ENCODE data around the gene OR10A3. TPM values are rescaled to one million over a fixed set of nuclear protein-coding genes. Genes with fewer than 3 reads are reported as not detected.

OR10A3 gene
- total RNA-seq, 1 experiment from 2014 or later = not detected

DNA sequence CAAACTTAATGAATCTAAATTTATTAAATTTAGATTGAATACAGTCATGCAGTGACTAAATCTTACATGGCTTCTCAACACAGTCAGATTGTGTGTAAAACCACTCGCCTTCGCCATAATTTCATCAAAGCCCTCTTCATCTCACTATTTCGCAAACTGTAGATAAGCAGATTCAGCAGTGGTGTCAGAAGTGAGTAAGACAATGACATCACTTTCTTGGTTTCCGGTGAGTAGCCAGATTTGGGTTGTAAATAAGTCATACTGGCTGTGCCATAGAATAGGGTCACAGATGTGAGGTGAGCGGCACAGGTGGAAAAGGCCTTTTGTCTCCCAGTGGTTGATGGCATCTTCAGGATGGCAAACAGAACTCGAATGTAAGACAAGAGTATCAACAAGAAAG lies 13.9 kb downstream of the OR10A3 start:
- RAD21 ChIA-PET (ENCODE audit: low non-redundant PET in 1 of 2, low total read pairs in 2 of 2, uncharacterized antibody in 2 of 2, unreplicated experiment in 2 of 2) = no interaction called here
- no peak for DNase-seq (ENCODE audit: low read depth, low spot score)
- H3K36me3 ChIP-seq (ENCODE audit: control insufficient read depth in 1 of 2, insufficient read depth in 2 of 2, low read length in 2 of 2) = no peaks in the 10 kb centered on the region

More for the DNA sequence above, 13.9 kb downstream of the OR10A3 start:
- CTCF ChIA-PET = no interaction called here
- no peaks in the 10 kb centered on the region for H3K9me2 ChIP-seq (ENCODE audit: insufficient read depth)
- no peak overlapping the region for H3K4me2 ChIP-seq (ENCODE audit: low read length)
- H4K20me1 ChIP-seq (ENCODE audit: insufficient read depth) = no peaks in the 10 kb centered on the region
- POLR2A ChIA-PET = no interaction called here
- H2AFZ ChIP-seq (ENCODE audit: low read depth, low read length, poor library complexity, severe bottlenecking) = no peak overlapping the region
- no peaks in the 10 kb centered on the region for H3K9me3 ChIP-seq (ENCODE audit: control insufficient read depth in 1 of 2, insufficient read depth in 1 of 2, low read depth in 1 of 2, low read length in 2 of 2)
- no peaks in the 10 kb centered on the region for H3K79me2 ChIP-seq (ENCODE audit: insufficient read depth, low read length)
- no peak overlapping the region for H3K9ac ChIP-seq (ENCODE audit: low read length)
- no peak overlapping the region for H3K4me3 ChIP-seq (replicated peaks in 1 of 2; ENCODE audit: low read depth in 1 of 2, low read length in 2 of 2)
- ATAC-seq = no peak
- no peaks in the 10 kb centered on the region for H3K4me1 ChIP-seq (ENCODE audit: control insufficient read depth in 1 of 2, insufficient read depth in 2 of 2, low read length in 2 of 2)
- TF ChIP-seq ZFX (IDR thresholded peaks at IDR 0.05) = no peak
- TF ChIP-seq SRF (IDR thresholded peaks at IDR 0.05; ENCODE audit: low read depth) = no peak
- TF ChIP-seq CBX3 (IDR thresholded peaks at IDR 0.05; ENCODE audit: low read depth) = no peak
- no peak for TF ChIP-seq ELF1 (IDR thresholded peaks at IDR 0.05; ENCODE audit: borderline replicate concordance, low read depth)
- no peak for TF ChIP-seq JUND (IDR thresholded peaks at IDR 0.05)
- no peak for TF ChIP-seq ZBTB33 (IDR thresholded peaks at IDR 0.05; ENCODE audit: extremely low read depth, insufficient replicate concordance, low read length)
- TF ChIP-seq YY1 (IDR thresholded peaks at IDR 0.05; ENCODE audit: extremely low read depth, insufficient replicate concordance, low read depth, low read length) = no peak
- TF ChIP-seq, protein P1, sequence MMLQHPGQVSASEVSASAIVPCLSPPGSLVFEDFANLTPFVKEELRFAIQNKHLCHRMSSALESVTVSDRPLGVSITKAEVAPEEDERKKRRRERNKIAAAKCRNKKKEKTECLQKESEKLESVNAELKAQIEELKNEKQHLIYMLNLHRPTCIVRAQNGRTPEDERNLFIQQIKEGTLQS (IDR thresholded peaks at IDR 0.05) = no peak
- no peak for TF ChIP-seq POLR2AphosphoS5 (IDR thresholded peaks at IDR 0.05; ENCODE audit: low read depth, low read length)
- TF ChIP-seq, protein P2, sequence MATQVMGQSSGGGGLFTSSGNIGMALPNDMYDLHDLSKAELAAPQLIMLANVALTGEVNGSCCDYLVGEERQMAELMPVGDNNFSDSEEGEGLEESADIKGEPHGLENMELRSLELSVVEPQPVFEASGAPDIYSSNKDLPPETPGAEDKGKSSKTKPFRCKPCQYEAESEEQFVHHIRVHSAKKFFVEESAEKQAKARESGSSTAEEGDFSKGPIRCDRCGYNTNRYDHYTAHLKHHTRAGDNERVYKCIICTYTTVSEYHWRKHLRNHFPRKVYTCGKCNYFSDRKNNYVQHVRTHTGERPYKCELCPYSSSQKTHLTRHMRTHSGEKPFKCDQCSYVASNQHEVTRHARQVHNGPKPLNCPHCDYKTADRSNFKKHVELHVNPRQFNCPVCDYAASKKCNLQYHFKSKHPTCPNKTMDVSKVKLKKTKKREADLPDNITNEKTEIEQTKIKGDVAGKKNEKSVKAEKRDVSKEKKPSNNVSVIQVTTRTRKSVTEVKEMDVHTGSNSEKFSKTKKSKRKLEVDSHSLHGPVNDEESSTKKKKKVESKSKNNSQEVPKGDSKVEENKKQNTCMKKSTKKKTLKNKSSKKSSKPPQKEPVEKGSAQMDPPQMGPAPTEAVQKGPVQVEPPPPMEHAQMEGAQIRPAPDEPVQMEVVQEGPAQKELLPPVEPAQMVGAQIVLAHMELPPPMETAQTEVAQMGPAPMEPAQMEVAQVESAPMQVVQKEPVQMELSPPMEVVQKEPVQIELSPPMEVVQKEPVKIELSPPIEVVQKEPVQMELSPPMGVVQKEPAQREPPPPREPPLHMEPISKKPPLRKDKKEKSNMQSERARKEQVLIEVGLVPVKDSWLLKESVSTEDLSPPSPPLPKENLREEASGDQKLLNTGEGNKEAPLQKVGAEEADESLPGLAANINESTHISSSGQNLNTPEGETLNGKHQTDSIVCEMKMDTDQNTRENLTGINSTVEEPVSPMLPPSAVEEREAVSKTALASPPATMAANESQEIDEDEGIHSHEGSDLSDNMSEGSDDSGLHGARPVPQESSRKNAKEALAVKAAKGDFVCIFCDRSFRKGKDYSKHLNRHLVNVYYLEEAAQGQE (IDR thresholded peaks at IDR 0.05; ENCODE audit: low read depth) = no peak
- TF ChIP-seq EZH2phosphoT487 (IDR thresholded peaks at IDR 0.05; ENCODE audit: borderline replicate concordance) = no peak
- TF ChIP-seq, protein P3, sequence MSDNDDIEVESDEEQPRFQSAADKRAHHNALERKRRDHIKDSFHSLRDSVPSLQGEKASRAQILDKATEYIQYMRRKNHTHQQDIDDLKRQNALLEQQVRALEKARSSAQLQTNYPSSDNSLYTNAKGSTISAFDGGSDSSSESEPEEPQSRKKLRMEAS (IDR thresholded peaks at IDR 0.05) = no peak
- TF ChIP-seq SP1 (IDR thresholded peaks at IDR 0.05; ENCODE audit: low read depth) = no peak
- TF ChIP-seq RAD21 (IDR thresholded peaks at IDR 0.05; ENCODE audit: low read depth) = no peak
- TF ChIP-seq CEBPB (IDR thresholded peaks at IDR 0.05; ENCODE audit: low read depth) = no peak
- no peak for TF ChIP-seq ZNF274 (IDR thresholded peaks at IDR 0.05; ENCODE audit: low read depth, low read length)
- no TSS peak for BruUV-seq (replicated peaks)
- peaks cover 11% of the 10 kb centered on the region for H3K27me3 ChIP-seq (ENCODE audit: insufficient read depth, low read length)
- intact Hi-C loops (cut with micrococcal nuclease) = no loop called here
- no peak overlapping the region for H3K27ac ChIP-seq (ENCODE audit: low read depth, low read length)
